Vagina (tissue), 2 donors: ENCODE data around the gene MPRIP.

Experiments used
- CTCF ChIP-seq, 3 experiments: fragments of 450-650 bp in 2 of 3; fragments of 200-600 bp in 1 of 3; sonication (generic) in 1 of 3; IDR thresholded peaks; one replicate each; pipeline ENCODE4 v1.5.1; 2017 to 2019; ENCODE audit warnings: antibody characterized with exemption in 3 of 3, mild to moderate bottlenecking in 2 of 3, moderate library complexity in 2 of 3
- POLR2A ChIP-seq, 2 donors: fragments of 450-650 bp; IDR thresholded peaks; one replicate each; pipeline ENCODE4 v1.6.1; 2017; ENCODE audit warnings: antibody characterized with exemption in 2 of 2, mild to moderate bottlenecking in 2 of 2, moderate library complexity in 2 of 2
- POLR2AphosphoS5 ChIP-seq, 2 donors: sonication (generic); formaldehyde crosslinking; IDR thresholded peaks; one replicate each; pipeline ENCODE4 v1.9.0; 2017; ENCODE audit warnings: antibody characterized with exemption in 2 of 2, mild to moderate bottlenecking in 2 of 2, low read depth in 1 of 2; ENCODE audit not compliant: insufficient read depth in 1 of 2

- TF ChIP-seq CTCF (IDR thresholded peaks at IDR 0.05) (no peak), POLR2A (IDR thresholded peaks at IDR 0.05) (no peak), POLR2AphosphoS5 (IDR thresholded peaks at IDR 0.05; ENCODE audit: insufficient read depth in 1 of 2, low read depth in 1 of 2) (no peak)
These were observed 37.9 kb downstream of the MPRIP start for GRCh38 chr17:17080181-17080631.
